H1 (cell line): ENCODE results near the gene SPATS2. TPM values are rescaled to one million over a fixed set of nuclear protein-coding genes. Genes with fewer than 3 reads are reported as not detected.
A peak's percentile ranks its signal among the peaks of the same experiment; 100 is the strongest.

Experiments used
- BRCA1 ChIP-seq: IDR thresholded peaks from 2 replicates; pipeline ENCODE4 v1.6.1; 2012; ENCODE audit warnings: low read depth, low read length, improper control_type of control experiment
- CTCF ChIP-seq, 3 experiments: IDR thresholded peaks; 1 replicate in 2 of 3; 2 replicates in 1 of 3; pipeline versions ENCODE4 v1.5.1 to v1.6.1; 2011; ENCODE audit warnings: low read length in 3 of 3, mild to moderate bottlenecking in 3 of 3, inconsistent platforms in 2 of 3, low read depth in 1 of 3, moderate library complexity in 1 of 3; ENCODE audit not compliant: insufficient read depth in 1 of 3; ENCODE audit errors: control extremely low read depth in 1 of 3
- EGR1 ChIP-seq: IDR thresholded peaks from 2 replicates; pipeline ENCODE4 v1.6.1; 2011; ENCODE audit warnings: low read depth, low read length, borderline replicate concordance
- EP300 ChIP-seq, 2 experiments: IDR thresholded peaks; 1 replicate in 1 of 2; 2 replicates in 1 of 2; pipeline ENCODE4 v1.6.1; 2011 to 2012; ENCODE audit warnings: low read depth in 2 of 2, low read length in 2 of 2, mild to moderate bottlenecking in 2 of 2, borderline replicate concordance in 1 of 2, inconsistent platforms in 1 of 2, moderate library complexity in 1 of 2
- POLR2AphosphoS5 ChIP-seq: IDR thresholded peaks from 2 replicates; pipeline ENCODE4 v1.6.1; 2011; ENCODE audit warnings: low read depth, low read length
- SAP30 ChIP-seq: fragments of 300-600 bp; sonication (generic); IDR thresholded peaks from 2 replicates; pipeline ENCODE4 v1.7.1; 2012; ENCODE audit warnings: low read length, moderate library complexity, mild to moderate bottlenecking, inconsistent platforms; ENCODE audit not compliant: insufficient read depth, insufficient replicate concordance
- SP2 ChIP-seq: IDR thresholded peaks from 2 replicates; pipeline ENCODE4 v1.6.1; 2012; ENCODE audit warnings: mild to moderate bottlenecking, low read length, inconsistent platforms
- polyA plus RNA-seq, 7 experiments: library from polyadenylated mRNA; depleted of rRNA in 3 of 7; stranded (reverse) in 5 of 7; unstranded in 2 of 7; fragments of >200 nt in 5 of 7; fragments of 200-250 nt in 2 of 7; gene quantifications; 1 replicate in 5 of 7; 2 replicates in 1 of 7; 4 replicates in 1 of 7; pipeline versions ENCODE4 v1.2.1 to v1.2.3, GENCODE V29; 2011 to 2013; ENCODE audit warnings: missing spikeins in 2 of 7, mixed read lengths in 2 of 7
- total RNA-seq: library from RNA; stranded (reverse); fragmentation: NEBNext Ultra II Directional; extraction: Animal tissue kit (Norgen Biotek cat#: 25700); gene quantifications from 2 replicates; pipeline ENCODE4 v1.2.1, GENCODE V29; 2021

Gene SPATS2
- total and polyA plus RNA-seq, 2 of the 8 experiments (the other 6 are each of a cell fraction or from before 2014, with no cell fraction given) = 19.2 to 24.5 TPM

DNA sequence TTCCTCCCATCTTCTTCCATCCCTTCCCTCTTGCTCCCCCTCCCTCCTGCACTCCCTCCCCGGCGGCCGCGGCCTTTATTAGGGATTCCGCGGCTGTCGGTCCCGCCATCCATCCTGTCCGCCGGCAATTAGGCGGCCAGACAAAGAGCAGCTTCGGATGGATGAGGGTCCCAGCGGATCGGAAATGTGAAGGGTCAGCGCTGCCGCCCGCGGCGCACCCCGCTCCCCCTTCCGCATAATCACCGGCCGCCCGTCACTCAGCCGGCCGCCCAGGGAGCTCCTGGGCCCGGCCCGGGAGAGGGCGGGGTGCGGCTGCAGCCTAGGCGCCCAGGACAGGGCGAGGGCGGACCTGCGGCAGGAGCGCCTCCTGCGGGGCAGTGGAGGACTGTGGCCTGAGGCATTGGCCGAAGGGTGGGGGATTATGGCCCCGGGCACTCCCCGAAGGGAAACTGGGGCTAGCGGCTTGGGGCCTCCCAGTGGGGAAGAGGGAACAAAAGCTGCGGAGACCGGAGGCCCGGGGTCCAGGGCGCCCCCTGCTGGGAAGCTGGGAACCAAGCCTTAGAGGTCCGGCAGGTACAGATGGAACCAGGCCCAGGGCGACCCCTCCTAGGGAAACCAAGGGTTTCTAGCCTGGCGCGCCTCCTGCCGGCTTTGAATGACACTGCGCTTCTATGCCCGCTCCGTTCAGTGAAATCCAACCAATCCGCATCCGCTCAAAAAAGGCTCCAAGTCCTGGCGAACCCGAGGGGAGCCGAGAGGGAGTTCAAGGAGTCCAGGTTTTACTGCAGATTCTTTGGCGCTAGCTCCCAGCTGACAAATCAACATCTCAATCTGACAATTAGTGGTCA is 25.0 kb upstream of the SPATS2 start (continued):
- TF ChIP-seq CTCF (IDR thresholded peaks at IDR 0.05; ENCODE audit: control extremely low read depth in 1 of 3, insufficient read depth in 1 of 3, low read depth in 1 of 3, low read length in 3 of 3) = peak; percentile 71 to 93 (median 90)
- no peak for TF ChIP-seq POLR2AphosphoS5
- no peak for TF ChIP-seq BRCA1
- TF ChIP-seq SAP30 = no peak
- TF ChIP-seq EP300 (IDR thresholded peaks at IDR 0.05; ENCODE audit: borderline replicate concordance in 1 of 2, low read depth in 2 of 2, low read length in 2 of 2) = no peak; a peak in 1 of 3 replicates
- TF ChIP-seq SP2 = no peak
- TF ChIP-seq EGR1 = peak; percentile 79
